GM23338 (cell line): ENCODE measurements around the gene IFI6. TPM values are rescaled to one million over a fixed set of nuclear protein-coding genes. Genes with fewer than 3 reads are reported as not detected.
"Not testable (repeated sequence)": the region's sequence is repeated elsewhere in the genome, so short reads cannot be mapped to it uniquely, and the experiment has no call there.

Source experiments
- ATAC-seq: fragments of 200-7000 bp; cut with Tn5 transposase; 3 replicates; pipeline ENCODE4 v1.9.1; 2020
- DNase-seq: peaks from one replicate; pipeline ENCODE4 v3.0.0-alpha.2; 2015; ENCODE audit warnings: low spot score
- H2AFZ ChIP-seq: fragments of 200-600 bp; sonication (generic); 2 replicates; pipeline ENCODE4 v1.8.0; 2016; ENCODE audit warnings: antibody characterized with exemption, mild to moderate bottlenecking, moderate library complexity
- H3F3A ChIP-seq: fragments of 200-600 bp; sonication (generic); replicated peaks from 2 replicates; pipeline ENCODE4 v1.8.0; 2017; ENCODE audit warnings: antibody characterized with exemption, mixed run types, low read depth
- H3K27ac ChIP-seq: fragments of 200-600 bp; sonication (generic); 2 replicates; pipeline ENCODE4 v1.6.1; 2016; ENCODE audit warnings: low read depth
- H3K27me3 ChIP-seq: fragments of 200-600 bp; sonication (generic); 2 replicates; pipeline ENCODE4 v1.8.0; 2016; ENCODE audit warnings: mild to moderate bottlenecking, mixed run types, moderate library complexity; ENCODE audit not compliant: insufficient read depth
- H3K36me3 ChIP-seq: fragments of 200-600 bp; sonication (generic); 2 replicates; pipeline ENCODE4 v1.8.0; 2016; ENCODE audit warnings: mild to moderate bottlenecking; ENCODE audit not compliant: insufficient read depth
- H3K4me1 ChIP-seq: fragments of 200-600 bp; sonication (generic); 2 replicates; pipeline ENCODE4 v1.8.0; 2016; ENCODE audit warnings: mild to moderate bottlenecking, moderate library complexity; ENCODE audit not compliant: insufficient read depth
- H3K4me2 ChIP-seq: fragments of 200-600 bp; sonication (generic); 2 replicates; pipeline ENCODE4 v1.7.1; 2017; ENCODE audit warnings: mixed run types
- H3K4me3 ChIP-seq: fragments of 200-600 bp; sonication (generic); 2 replicates; pipeline ENCODE4 v1.6.1; 2016; ENCODE audit warnings: mixed run types
- H3K79me2 ChIP-seq: fragments of 200-600 bp; sonication (generic); replicated peaks from 2 replicates; pipeline ENCODE4 v1.8.0; 2017; ENCODE audit warnings: mild to moderate bottlenecking; ENCODE audit not compliant: insufficient read depth
- H3K9me2 ChIP-seq: fragments of 200-600 bp; sonication (generic); 2 replicates; pipeline ENCODE4 v1.8.0; 2017; ENCODE audit not compliant: insufficient read depth
- H4K20me1 ChIP-seq: fragments of 200-600 bp; sonication (generic); replicated peaks from 2 replicates; pipeline ENCODE4 v1.8.0; 2017; ENCODE audit warnings: mild to moderate bottlenecking; ENCODE audit not compliant: insufficient read depth
- H3K27ac Mint-ChIP-seq: 2 replicates; pipeline ENCODE4 v1.8.0; 2020; ENCODE audit warnings: inconsistent platforms, mild to moderate bottlenecking, moderate library complexity, mixed read lengths
- H3K27me3 Mint-ChIP-seq: 3 replicates; pipeline ENCODE4 v1.8.0; 2022; ENCODE audit warnings: low read depth, mild to moderate bottlenecking, moderate library complexity, mixed read lengths, inconsistent platforms; ENCODE audit not compliant: insufficient read depth, poor library complexity
- H3K36me3 Mint-ChIP-seq: 3 replicates; pipeline ENCODE4 v1.8.0; 2021; ENCODE audit warnings: low read depth, mild to moderate bottlenecking, inconsistent platforms, moderate library complexity, mixed read lengths
- H3K4me1 Mint-ChIP-seq: 3 replicates; pipeline ENCODE4 v1.8.0; 2020; ENCODE audit warnings: mild to moderate bottlenecking, inconsistent platforms, mixed read lengths
- H3K4me3 Mint-ChIP-seq: 3 replicates; pipeline ENCODE4 v1.8.0; 2021; ENCODE audit warnings: moderate library complexity, mild to moderate bottlenecking, inconsistent platforms, mixed read lengths
- H3K9me3 Mint-ChIP-seq: 3 replicates; pipeline ENCODE4 v1.8.0; 2020; ENCODE audit warnings: moderate library complexity, mild to moderate bottlenecking, inconsistent platforms, mixed read lengths
- CTCF ChIP-seq, 2 experiments: fragments of 200-600 bp in 1 of 2; sonication (generic) in 1 of 2; conservative IDR thresholded peaks; 2 replicates each; pipeline versions ENCODE4 v1.5.1 to v1.6.1; 2016 to 2017; ENCODE audit warnings: antibody characterized with exemption in 2 of 2, low read depth in 2 of 2, mild to moderate bottlenecking in 2 of 2, moderate library complexity in 1 of 2
- ETS1 ChIP-seq: IDR thresholded peaks from 2 replicates; pipeline ENCODE4 v1.6.1; 2016; ENCODE audit warnings: antibody characterized with exemption
- EZH2phosphoT487 ChIP-seq: fragments of 200-600 bp; sonication (generic); IDR thresholded peaks from one replicate; pipeline ENCODE4 v1.8.1; 2018; ENCODE audit warnings: antibody characterized with exemption; ENCODE audit not compliant: unreplicated experiment
- JUNB ChIP-seq: IDR thresholded peaks from one replicate; pipeline ENCODE4 v1.6.1; 2016; ENCODE audit warnings: antibody characterized with exemption; ENCODE audit not compliant: unreplicated experiment
- NANOG ChIP-seq: IDR thresholded peaks from 2 replicates; pipeline ENCODE4 v1.6.1; 2016; ENCODE audit warnings: antibody characterized with exemption, borderline replicate concordance
- POLR2AphosphoS5 ChIP-seq: IDR thresholded peaks from 2 replicates; pipeline ENCODE4 v1.6.1; 2016; ENCODE audit warnings: antibody characterized with exemption, low read depth
- STAT1 ChIP-seq: IDR thresholded peaks from one replicate; pipeline ENCODE4 v1.6.1; 2016; ENCODE audit warnings: antibody characterized with exemption; ENCODE audit not compliant: unreplicated experiment
- ZNF331 ChIP-seq: fragments of 250-450 bp; sonication (Bioruptor Pico); IDR thresholded peaks from 2 replicates; pipeline ENCODE4 v1.5.0; 2020; ENCODE audit warnings: low read depth, mild to moderate bottlenecking, moderate library complexity
- ZNF462 ChIP-seq: fragments of 250-450 bp; sonication (Bioruptor Pico); IDR thresholded peaks from 2 replicates; pipeline ENCODE4 v1.5.0; 2020; ENCODE audit warnings: mild to moderate bottlenecking, moderate library complexity
- polyA plus RNA-seq: library from polyadenylated mRNA; unstranded; fragments of >200 nt; fragmentation: Nextera tagmentation; extraction: Ambion mirVana; gene quantifications from 2 replicates; pipeline ENCODE4 v1.2.1, GENCODE V29; 2016
- total RNA-seq: library from RNA; depleted of rRNA; stranded (reverse); fragments of >200 nt; shearing (Covaris generic); gene quantifications from 2 replicates; pipeline ENCODE4 v1.2.3, GENCODE V29; 2014

The IFI6 gene
- total and polyA plus RNA-seq, 2 experiments from 2014 or later: 6.3 to 16.0 TPM

GRCh38 chr1:27619782-27620438, 52.1 kb downstream of the IFI6 start:
- H3K27ac Mint-ChIP-seq: not testable (repeated sequence)

GRCh38 chr1:27618341-27619082, 53.5 kb downstream of the IFI6 start:
- H3K4me3 Mint-ChIP-seq: no peak overlapping the region; the same call in 2 of the 3 replicates
- Histone ChIP-seq H3K4me3 (no peak overlapping the region), H3K79me2 (no peaks in the 10 kb centered on the region), H3K27me3 (peaks cover 6% of the 10 kb centered on the region; the same call in 1 of the 2 replicates), H3F3A (peaks cover 21% of the 10 kb centered on the region), H3K36me3 (no peaks in the 10 kb centered on the region), H3K4me1 (peaks cover 27% of the 10 kb centered on the region), H3K9me2 (no peaks in the 10 kb centered on the region), H2AFZ (no peak overlapping the region), H3K4me2 (no peak overlapping the region), H4K20me1 (no peaks in the 10 kb centered on the region; the same call in 1 of the 2 replicates), H3K27ac (no peak overlapping the region)
- H3K27ac Mint-ChIP-seq: no peak overlapping the region
- peaks cover 18% of the 10 kb centered on the region for H3K27me3 Mint-ChIP-seq
- H3K9me3 Mint-ChIP-seq: no peaks in the 10 kb centered on the region; the same call in 2 of the 3 replicates
- peaks cover 26% of the 10 kb centered on the region for H3K4me1 Mint-ChIP-seq
- DNase-seq (no peak), ATAC-seq (no peak)
- no peaks in the 10 kb centered on the region; the same call in 2 of the 3 replicates for H3K36me3 Mint-ChIP-seq
- no peak for TF ChIP-seq JUNB
- no peak for TF ChIP-seq NANOG
- no peak for TF ChIP-seq ZNF462
- TF ChIP-seq POLR2AphosphoS5: no peak
- no peak for TF ChIP-seq EZH2phosphoT487
- TF ChIP-seq ETS1: no peak
- no peak for TF ChIP-seq STAT1
- no peak for TF ChIP-seq CTCF (conservative IDR thresholded peaks at IDR 0.05; ENCODE audit: low read depth in 2 of 2)
- TF ChIP-seq ZNF331 (CRISPR knock-in tag): no peak

More at GRCh38 chr1:27619782-27620438, 52.1 kb downstream of the IFI6 start:
- not testable (repeated sequence) for H4K20me1 ChIP-seq, H3K9me3 Mint-ChIP-seq, DNase-seq, H3K27ac ChIP-seq, H3K36me3 Mint-ChIP-seq, H3K4me3 Mint-ChIP-seq, ATAC-seq, H3K9me2 ChIP-seq, H2AFZ ChIP-seq, H3K79me2 ChIP-seq, H3K27me3 ChIP-seq, H3K4me3 ChIP-seq, H3K36me3 ChIP-seq, H3K4me2 ChIP-seq
- Mint-ChIP-seq H3K27me3 (peaks cover 17% of the 10 kb centered on the region), H3K4me1 (peaks cover 22% of the 10 kb centered on the region)
- Histone ChIP-seq H3F3A (peaks cover 16% of the 10 kb centered on the region), H3K4me1 (peaks cover 30% of the 10 kb centered on the region)
